ENCODE data around the gene LRBA. TPM values are rescaled to one million over a fixed set of nuclear protein-coding genes. Genes with fewer than 3 reads are reported as not detected.

The LRBA gene
- total and polyA plus RNA-seq, 12 donors = 6.2 to 31.2 (median 23.9) TPM

GRCh38 chr4:150464523-150464922 is 550.6 kb downstream of the LRBA start:
- no peak for TF ChIP-seq CTCF (IDR thresholded peaks at IDR 0.05)
- no peak for DNase-seq
- H3K9me3 ChIP-seq = no peaks in the 10 kb centered on the region
- intact Hi-C loops (cut with DNase I) = no loop called here
- H3K27me3 ChIP-seq = no peaks in the 10 kb centered on the region
- peaks cover 0 to 18% (median 0%) of the 10 kb centered on the region in 9 donors for H3K36me3 ChIP-seq
- no peak overlapping the region for H3K4me3 ChIP-seq
- WGBS, 2 donors = 69 to 72% methylated on average over 2 of the region's 2 CpGs
- no peak for ATAC-seq
- H3K4me1 ChIP-seq = no peaks in the 10 kb centered on the region
- H3K27ac ChIP-seq = no peak overlapping the region

GRCh38 chr4:150462743-150463142 is 552.3 kb downstream of the LRBA start:
- H3K27me3 ChIP-seq = no peaks in the 10 kb centered on the region
- peaks cover 0 to 18% (median 0%) of the 10 kb centered on the region in 9 donors for H3K36me3 ChIP-seq
- ATAC-seq = no peak
- TF ChIP-seq CTCF (IDR thresholded peaks at IDR 0.05) = no peak
- intact Hi-C loops (cut with DNase I) = no loop called here
- 97 to 99% methylated on average over 2 of the region's 2 CpGs for WGBS, 2 donors
- H3K27ac ChIP-seq = no peak overlapping the region
- no peak for DNase-seq
- no peaks in the 10 kb centered on the region for H3K4me1 ChIP-seq
- H3K9me3 ChIP-seq = no peaks in the 10 kb centered on the region
- H3K4me3 ChIP-seq = no peak overlapping the region

- 94 to 96% methylated on average over 1 of the region's 1 CpG for WGBS, 2 donors
- Histone ChIP-seq H3K27me3 (no peaks in the 10 kb centered on the region), H3K4me1 (no peaks in the 10 kb centered on the region), H3K9me3 (no peaks in the 10 kb centered on the region), H3K27ac (no peak overlapping the region), H3K36me3 (peaks cover 0 to 17% (median 0%) of the 10 kb centered on the region in 9 donors), H3K4me3 (no peak overlapping the region)
- DNase-seq = no peak
- intact Hi-C loops (cut with DNase I) = no loop called here
- TF ChIP-seq CTCF (IDR thresholded peaks at IDR 0.05) = no peak
- no peak for ATAC-seq
Observed at GRCh38 chr4:150461957-150462356, 553.1 kb downstream of the LRBA start.

- TF ChIP-seq CTCF (IDR thresholded peaks at IDR 0.05) = no peak
- Histone ChIP-seq H3K27ac (no peak overlapping the region), H3K4me3 (no peak overlapping the region), H3K4me1 (no peaks in the 10 kb centered on the region), H3K27me3 (no peaks in the 10 kb centered on the region), H3K9me3 (peaks cover 0 to 13% (median 0%) of the 10 kb centered on the region in 11 donors), H3K36me3 (no peaks in the 10 kb centered on the region)
- DNase-seq (no peak), ATAC-seq (no peak)
- WGBS, 2 donors = 87 to 89% methylated on average over 1 of the region's 1 CpG
- intact Hi-C loops (cut with DNase I) = no loop called here
Observed at GRCh38 chr4:150457802-150458201, 557.3 kb downstream of the LRBA start.
